Thyroid gland (tissue), 4 donors: Measurements from ENCODE around the gene WBP1L.

Experiments used
- CTCF ChIP-seq, 6 experiments: fragments of 200-600 bp in 3 of 6; fragments of 450-650 bp in 3 of 6; sonication (generic) in 3 of 6; IDR thresholded peaks; one replicate each; pipeline ENCODE4 v1.5.1; 2016 to 2019; ENCODE audit warnings: antibody characterized with exemption in 6 of 6, mild to moderate bottlenecking in 2 of 6, inconsistent platforms in 1 of 6, moderate library complexity in 1 of 6
- POLR2A ChIP-seq, 2 donors: fragments of 450-650 bp; IDR thresholded peaks; one replicate each; pipeline ENCODE4 v1.6.1; 2017; ENCODE audit warnings: antibody characterized with exemption in 2 of 2, mild to moderate bottlenecking in 2 of 2, moderate library complexity in 1 of 2

- TF ChIP-seq CTCF (IDR thresholded peaks at IDR 0.05): no peak
- no peak for TF ChIP-seq POLR2A (IDR thresholded peaks at IDR 0.05)
Measured at GRCh38 chr10:102812231-102812876, 68.6 kb downstream of the WBP1L start.
